GM08714 (cell line): ENCODE measurements around the gene MEF2C.

ENCODE experiments used
- H3K4me3 ChIP-seq: fragments of 200-500 bp; sonication (Bioruptor generic); 2 replicates; pipeline ENCODE4 v1.5.1; 2014; ENCODE audit warnings: mild to moderate bottlenecking, low read length, inconsistent platforms
- ZNF274 ChIP-seq: IDR thresholded peaks from 2 replicates; pipeline ENCODE4 v1.6.1; 2012; ENCODE audit warnings: mild to moderate bottlenecking, low read depth, low read length

The MEF2C gene

DNA sequence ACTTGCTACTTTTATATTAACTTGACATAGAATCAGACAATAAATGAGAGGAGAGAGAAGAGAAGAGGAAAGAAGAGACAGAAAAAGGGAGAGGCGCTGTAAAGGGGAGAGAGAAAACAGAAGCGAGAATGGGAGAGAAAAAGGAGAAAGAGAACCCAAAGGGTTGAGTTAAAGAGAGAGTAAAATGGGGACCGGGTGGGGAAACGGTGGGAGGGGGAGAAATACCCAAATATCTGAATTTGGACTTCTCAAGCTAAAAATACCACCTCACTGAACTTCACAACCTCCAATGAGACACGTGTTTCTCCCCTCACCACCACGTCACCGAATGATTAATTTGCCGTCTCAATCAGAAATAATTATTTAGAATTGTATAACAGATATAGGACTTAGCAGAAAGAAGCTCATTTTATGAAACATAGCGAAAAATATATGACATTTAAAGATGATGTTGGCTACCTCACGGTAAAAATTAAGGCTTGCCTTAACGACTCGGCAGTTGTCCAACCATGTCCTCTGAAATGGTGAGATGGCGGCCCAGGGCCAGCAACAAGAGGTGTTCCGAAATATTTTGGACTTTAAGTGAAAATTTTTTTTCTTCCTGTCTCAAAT, 204.1 kb downstream of the MEF2C start:
- H3K4me3 ChIP-seq, result no peak overlapping the region
- no peak for TF ChIP-seq ZNF274

GRCh38 chr5:88677943-88678769, 204.8 kb downstream of the MEF2C start:
- no peak for TF ChIP-seq ZNF274
- H3K4me3 ChIP-seq, result no peak overlapping the region

- H3K4me3 ChIP-seq, result no peak overlapping the region
- no peak for TF ChIP-seq ZNF274
Measured at GRCh38 chr5:88677376-88677895, 205.5 kb downstream of the MEF2C start.

- no peak for TF ChIP-seq ZNF274
Measured at GRCh38 chr5:88676637-88677375, 206.2 kb downstream of the MEF2C start.

GRCh38 chr5:88675708-88676636, 207.0 kb downstream of the MEF2C start:
- H3K4me3 ChIP-seq, result peak overlapping the region; percentile 46
- no peak for TF ChIP-seq ZNF274

More at GRCh38 chr5:88676637-88677375, 206.2 kb downstream of the MEF2C start:
- peak overlapping the region; percentile 46; the same call in 1 of the 2 replicates for H3K4me3 ChIP-seq

DNA sequence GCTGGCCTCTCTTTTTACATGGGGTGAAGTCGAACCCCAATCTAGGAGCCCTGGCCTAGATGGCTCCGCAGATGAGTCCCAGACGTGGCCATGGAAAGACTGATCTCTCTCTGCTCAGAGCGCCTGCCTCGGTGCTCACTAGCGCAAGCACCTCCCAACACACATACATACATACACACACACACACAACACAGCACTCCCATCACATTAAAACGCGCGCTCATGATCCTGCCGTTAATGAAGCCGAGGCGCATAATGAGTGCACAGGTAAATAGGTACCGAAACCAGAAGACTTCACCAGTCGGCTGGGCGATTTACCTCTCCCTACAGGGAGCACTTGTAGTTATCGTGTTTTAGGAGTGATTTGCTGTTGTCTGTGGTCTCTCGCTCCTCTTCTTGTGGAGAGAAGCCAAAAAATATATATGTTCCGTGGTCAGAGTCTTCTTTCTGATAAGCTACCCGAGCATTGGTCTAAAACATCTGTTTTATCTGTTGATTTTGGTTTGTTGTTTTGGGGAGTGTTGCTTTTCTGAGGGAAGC, 207.7 kb downstream of the MEF2C start:
- TF ChIP-seq ZNF274, result no peak
- H3K4me3 ChIP-seq, result peak overlapping the region; percentile 46; the same call in 1 of the 2 replicates

- no peak for TF ChIP-seq ZNF274
- peak overlapping the region; percentile 46; the same call in 1 of the 2 replicates for H3K4me3 ChIP-seq
Measured at GRCh38 chr5:88674356-88675167, 208.4 kb downstream of the MEF2C start.

DNA sequence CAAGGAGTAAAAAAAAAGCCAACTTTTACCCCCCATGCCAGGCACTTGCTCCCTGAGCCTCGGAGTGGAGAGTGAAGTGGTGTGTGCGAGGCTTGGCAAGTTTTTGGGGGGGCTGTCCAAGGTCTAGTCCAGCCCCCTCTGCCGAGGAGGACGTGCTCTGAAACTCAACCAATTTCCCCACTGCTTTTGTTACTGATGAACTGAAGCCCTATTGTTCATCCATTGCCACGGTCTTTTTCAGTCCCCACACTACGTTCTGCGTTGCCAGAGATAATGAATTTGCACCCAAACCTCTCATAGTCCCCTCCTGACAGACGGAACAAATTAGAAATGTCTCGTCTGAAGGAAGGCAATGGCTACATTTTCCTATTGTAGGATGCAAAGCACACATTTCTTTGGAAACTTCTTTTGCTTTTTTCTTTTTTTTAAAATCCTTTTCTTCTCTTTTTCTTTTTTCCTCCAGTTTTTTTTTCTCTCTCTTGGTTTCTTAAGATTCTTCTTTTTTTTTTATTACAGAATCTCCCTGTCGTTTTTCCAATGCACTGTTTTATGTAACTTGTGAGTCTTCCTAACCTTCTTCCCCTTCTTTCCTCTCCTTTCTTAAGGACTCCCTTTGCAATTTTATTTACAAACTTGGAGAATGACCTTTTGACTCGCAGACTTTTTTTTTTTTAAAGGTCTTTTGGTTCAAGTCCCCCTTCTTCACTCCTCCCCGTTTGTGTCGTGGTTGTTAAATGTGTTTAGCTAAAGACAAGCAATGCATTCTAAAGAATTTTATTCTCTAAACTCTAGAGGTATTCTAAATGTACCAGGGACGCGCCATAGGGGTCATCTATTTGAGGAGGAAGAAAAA, 209.5 kb downstream of the MEF2C start:
- TF ChIP-seq ZNF274, result no peak
- peak overlapping the region; percentile 46; the same call in 1 of the 2 replicates for H3K4me3 ChIP-seq

DNA sequence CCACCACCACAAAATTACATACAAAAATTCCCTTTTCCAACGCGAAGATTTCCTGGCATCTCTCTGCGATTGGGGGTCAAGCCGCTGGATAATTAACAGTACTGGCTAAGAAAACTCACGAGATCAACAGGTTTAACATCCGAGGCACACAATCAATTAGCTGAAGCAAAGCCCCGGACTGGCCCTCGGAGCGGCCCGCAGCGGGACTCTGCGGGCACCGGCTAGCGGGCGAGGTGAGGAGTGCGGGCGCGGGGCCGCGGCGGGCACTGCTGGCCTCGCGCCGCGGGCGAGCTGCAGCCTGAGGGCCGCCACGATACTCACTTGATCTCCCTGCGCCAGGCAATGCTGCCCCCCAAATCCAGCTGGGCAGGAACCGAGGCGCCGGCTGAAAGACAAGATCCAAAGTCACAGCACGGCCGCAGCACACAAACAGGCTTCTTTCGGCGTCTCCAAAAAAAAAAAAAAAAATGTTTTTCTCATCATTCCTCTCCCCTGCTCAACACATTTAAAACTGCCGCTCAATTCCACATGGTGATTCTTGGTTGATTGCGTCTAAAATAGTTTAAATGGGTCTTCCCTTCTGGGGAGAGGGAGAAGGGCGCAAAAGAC, 210.2 kb downstream of the MEF2C start:
- TF ChIP-seq ZNF274, result no peak
- no peak overlapping the region for H3K4me3 ChIP-seq

DNA sequence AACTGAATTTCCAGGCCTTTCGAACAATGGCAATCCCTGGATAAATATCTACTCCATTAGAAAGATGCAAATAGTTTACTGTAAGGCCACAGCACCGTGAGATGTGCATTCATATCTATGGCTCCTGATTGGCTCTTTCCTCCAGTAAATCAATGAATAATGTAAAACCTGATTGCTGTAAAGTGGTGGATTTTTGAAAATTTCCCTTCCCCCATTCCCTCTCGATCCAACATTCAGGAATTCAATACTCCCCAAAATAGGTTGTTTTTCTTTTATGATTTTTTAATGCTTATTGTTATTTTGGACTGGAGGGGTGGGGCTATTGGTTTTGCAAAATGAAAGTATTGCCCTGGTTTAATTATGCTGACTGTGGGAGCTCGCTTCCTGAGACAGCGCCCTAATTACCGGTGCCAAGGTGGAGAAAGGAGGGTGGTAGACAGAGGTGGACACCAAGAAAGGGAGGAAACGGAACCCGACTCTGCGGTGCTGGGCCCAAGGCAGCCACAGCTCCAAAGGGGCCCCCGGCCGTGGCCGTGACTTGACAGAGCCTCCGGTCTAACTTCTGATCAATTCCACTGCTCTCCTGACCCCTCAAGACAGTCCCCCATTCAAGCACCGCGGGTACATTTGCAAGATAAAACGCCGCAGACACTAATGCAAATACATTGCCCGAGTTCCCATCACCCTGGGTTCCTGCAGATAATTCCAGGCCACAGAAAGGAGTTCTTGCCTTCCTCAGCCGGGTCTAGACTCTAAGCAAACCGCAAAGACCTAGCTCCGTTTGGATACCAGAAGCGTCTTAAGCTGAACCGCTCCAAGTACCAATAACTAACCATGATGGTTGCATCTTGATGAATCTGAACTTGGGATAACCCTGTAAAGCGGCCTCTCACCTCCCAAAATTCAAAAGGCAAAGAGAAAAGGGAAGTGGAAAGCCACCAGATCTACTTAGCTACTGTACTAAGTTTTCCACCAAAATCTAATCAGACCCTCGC, 211.2 kb downstream of the MEF2C start:
- no peak overlapping the region for H3K4me3 ChIP-seq
- no peak for TF ChIP-seq ZNF274
